ENCODE measurements around the gene NBAS.

- TF ChIP-seq CTCF (conservative IDR thresholded peaks at IDR 0.05; ENCODE audit: low read length) (no peak), EZH2phosphoT487 (IDR thresholded peaks at IDR 0.05; ENCODE audit: borderline replicate concordance, low read depth, low read length) (no peak)
Observed at GRCh38 chr2:15559379-15560139, 1.6 kb downstream of the NBAS start.

All from OCI-LY7 (cell line).